ENCODE results near the gene LELP1.
"Not testable (repeated sequence)": the region's sequence is repeated elsewhere in the genome, so short reads cannot be mapped to it uniquely, and the experiment has no call there.

LELP1 gene

GRCh38 chr1:153229076-153229829 is 26.0 kb downstream of the LELP1 start:
- DNase-seq (ENCODE audit: low spot score) = not testable (repeated sequence)

DNA sequence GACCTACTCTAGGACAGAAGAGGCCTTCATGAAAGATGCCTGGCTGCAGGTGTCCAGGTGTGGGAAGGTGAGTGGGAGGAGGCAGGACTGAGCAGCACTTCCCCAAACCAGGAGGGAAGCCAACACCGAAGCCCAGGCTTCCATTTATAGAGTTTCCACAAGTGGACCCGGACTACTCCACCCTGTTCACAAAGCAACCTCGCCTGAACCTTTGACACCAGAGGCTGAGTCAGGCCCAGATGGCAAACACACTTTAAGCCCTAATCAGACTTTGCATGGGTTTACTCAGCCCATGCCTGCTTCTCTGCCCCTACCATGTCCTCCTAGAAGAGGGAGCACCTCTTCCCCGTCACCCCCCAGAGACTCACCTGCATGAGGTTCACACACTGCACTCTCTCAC is 28.1 kb downstream of the LELP1 start:
- DNase-seq (ENCODE audit: low spot score) = no peak

- no peak for DNase-seq (ENCODE audit: low spot score)
These were observed 28.6 kb downstream of the LELP1 start for GRCh38 chr1:153231785-153232184.

DNA sequence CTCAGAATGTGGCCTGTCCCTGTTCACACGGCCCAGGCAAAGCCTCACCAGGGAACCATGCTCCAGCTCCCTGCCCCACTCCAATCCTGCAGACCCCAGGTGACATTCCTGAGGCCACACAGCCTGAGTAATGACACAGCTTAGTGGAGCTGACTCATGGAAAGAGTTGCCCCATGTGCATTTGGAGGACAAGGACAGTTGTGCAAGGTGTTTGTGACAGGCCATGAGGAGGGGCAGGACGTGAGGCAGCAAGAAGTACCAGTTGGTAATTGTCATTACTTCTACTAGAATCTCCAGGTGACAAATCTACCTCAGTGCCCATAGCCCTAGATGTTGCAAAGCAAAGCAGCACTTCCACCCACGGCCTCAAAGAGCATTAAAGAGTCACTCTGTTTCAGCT is 29.3 kb downstream of the LELP1 start:
- DNase-seq (ENCODE audit: low spot score) = no peak

- no peak for DNase-seq (ENCODE audit: low spot score)
These were observed 30.2 kb downstream of the LELP1 start for GRCh38 chr1:153233448-153233847.

- DNase-seq (ENCODE audit: low spot score) = no peak
These were observed 35.3 kb downstream of the LELP1 start for GRCh38 chr1:153238527-153238926.

- DNase-seq (ENCODE audit: low spot score) = no peak
These were observed 38.9 kb downstream of the LELP1 start for GRCh38 chr1:153242160-153242559.

GRCh38 chr1:153245466-153245865 is 42.2 kb downstream of the LELP1 start:
- no peak for DNase-seq (ENCODE audit: low spot score)

GRCh38 chr1:153246018-153246417 is 42.8 kb downstream of the LELP1 start:
- DNase-seq (ENCODE audit: low spot score) = no peak

GRCh38 chr1:153246825-153247224 is 43.6 kb downstream of the LELP1 start:
- DNase-seq (ENCODE audit: low spot score) = no peak

DNA sequence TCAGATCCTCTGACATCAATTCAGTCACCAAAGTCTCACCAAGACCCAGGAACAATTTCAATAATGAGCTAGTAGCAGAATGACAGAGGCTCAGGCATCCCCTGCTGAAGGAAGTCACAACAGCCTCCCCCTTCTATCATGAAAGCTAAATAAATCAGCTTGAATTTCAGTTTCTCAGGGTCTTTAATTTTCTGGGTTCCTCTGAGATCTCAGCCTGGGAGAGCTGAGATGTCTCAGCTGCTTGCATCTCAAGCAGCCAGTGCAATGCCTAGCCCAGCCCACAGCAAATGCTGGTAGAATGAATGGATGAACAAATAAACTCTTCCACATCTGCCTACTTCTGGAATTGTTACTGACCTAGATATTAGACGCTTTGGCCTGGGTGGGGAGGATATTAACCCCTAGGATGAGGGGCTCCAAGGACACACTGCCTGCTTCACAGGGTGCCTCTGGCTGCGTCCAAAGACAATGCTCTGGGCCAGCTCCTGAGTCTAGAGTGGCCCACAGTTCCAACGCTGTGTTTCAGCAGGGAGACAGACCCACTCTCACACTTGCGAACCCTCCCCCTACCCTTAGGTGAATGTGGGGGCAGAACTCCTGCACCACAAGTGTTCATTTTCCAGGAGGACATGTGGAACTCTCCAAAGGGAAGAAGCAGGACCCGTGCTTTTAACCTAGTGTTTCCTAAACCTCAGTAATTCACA is 45.1 kb downstream of the LELP1 start:
- DNase-seq (ENCODE audit: low spot score) = no peak

DNA sequence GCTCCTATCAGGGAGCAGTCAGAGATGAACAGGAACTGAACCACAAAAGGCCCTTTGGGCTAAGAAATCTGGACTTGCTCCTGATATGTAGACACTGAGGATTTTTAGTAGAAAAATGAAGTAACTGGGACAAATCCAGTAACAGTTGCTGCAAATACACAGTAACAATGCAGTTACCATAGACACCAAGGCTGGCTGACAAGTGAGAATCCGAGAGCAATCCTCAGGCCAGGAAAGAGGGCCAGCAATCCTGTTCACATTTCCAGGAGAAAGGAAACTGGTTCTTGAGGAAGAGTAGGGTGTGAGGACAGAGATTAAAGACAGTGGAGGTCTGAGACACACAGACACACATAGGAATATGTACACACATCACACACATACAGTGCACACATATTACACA is 46.9 kb downstream of the LELP1 start:
- DNase-seq (ENCODE audit: low spot score) = no peak

- DNase-seq (ENCODE audit: low spot score) = no peak
These were observed 47.9 kb downstream of the LELP1 start for GRCh38 chr1:153251087-153251486.

DNA sequence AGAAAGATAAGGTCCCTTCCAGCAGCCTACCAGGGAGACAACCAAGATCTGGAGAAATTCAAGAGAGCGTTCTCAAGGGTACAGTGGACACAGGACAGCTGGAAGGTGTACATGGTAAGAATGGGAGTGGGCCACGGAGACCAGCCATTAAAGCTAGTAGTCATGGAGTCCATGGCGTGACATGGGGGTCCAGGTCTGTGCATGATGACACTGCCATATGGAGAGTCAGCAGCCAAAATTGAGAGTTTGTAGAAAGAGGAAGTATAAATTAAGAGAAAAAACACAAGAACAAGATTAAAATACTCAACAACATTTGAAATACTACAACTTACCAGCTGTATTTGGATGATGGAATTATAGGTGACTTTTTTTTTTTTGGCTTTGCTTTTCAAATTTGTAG is 48.3 kb downstream of the LELP1 start:
- no peak for DNase-seq (ENCODE audit: low spot score)

GRCh38 chr1:153251988-153252387 is 48.8 kb downstream of the LELP1 start:
- no peak for DNase-seq (ENCODE audit: low spot score)

- no peak for DNase-seq (ENCODE audit: low spot score)
These were observed 49.8 kb downstream of the LELP1 start for GRCh38 chr1:153253076-153253475.

- no peak for DNase-seq (ENCODE audit: low spot score)
These were observed 50.5 kb downstream of the LELP1 start for GRCh38 chr1:153253693-153254092.

Measured in AG08396 (cell line).